Activated T-cell treated with anti-CD3 and anti-CD28 coated beads for 4 hours (primary cell): Measurements from ENCODE around the gene TMEM161B.
"Not testable (repeated sequence)": the region's sequence is repeated elsewhere in the genome, so short reads cannot be mapped to it uniquely, and the experiment has no call there.

Source experiments
- DNase-seq: peaks from one replicate; pipeline ENCODE4 v3.0.0-alpha.2; 2020

The TMEM161B gene

GRCh38 chr5:88177486-88177885 lies 91.2 kb downstream of the TMEM161B start:
- DNase-seq = not testable (repeated sequence)

- DNase-seq = no peak
Observed at GRCh38 chr5:88172847-88173758, 95.5 kb downstream of the TMEM161B start.

- DNase-seq = no peak
Observed at GRCh38 chr5:88159591-88159990, 109.1 kb downstream of the TMEM161B start.

GRCh38 chr5:88158056-88158455 lies 110.6 kb downstream of the TMEM161B start:
- no peak for DNase-seq

- no peak for DNase-seq
Observed at GRCh38 chr5:88154891-88155290, 113.8 kb downstream of the TMEM161B start.

- DNase-seq = no peak
Observed at GRCh38 chr5:88150747-88151146, 117.9 kb downstream of the TMEM161B start.

- no peak for DNase-seq
Observed at GRCh38 chr5:88145611-88146467, 122.8 kb downstream of the TMEM161B start.

- no peak for DNase-seq
Observed at GRCh38 chr5:88145221-88145610, 123.4 kb downstream of the TMEM161B start.
